HG03280 (cell line): ENCODE results near the gene SMIM45.

Experiments used
- ATAC-seq: cut with Tn5 transposase; IDR thresholded peaks from one replicate; pipeline ENCODE4 v1.9.1; 2021; ENCODE audit warnings: mild to moderate bottlenecking, moderate library complexity; ENCODE audit not compliant: unreplicated experiment

Gene SMIM45

DNA sequence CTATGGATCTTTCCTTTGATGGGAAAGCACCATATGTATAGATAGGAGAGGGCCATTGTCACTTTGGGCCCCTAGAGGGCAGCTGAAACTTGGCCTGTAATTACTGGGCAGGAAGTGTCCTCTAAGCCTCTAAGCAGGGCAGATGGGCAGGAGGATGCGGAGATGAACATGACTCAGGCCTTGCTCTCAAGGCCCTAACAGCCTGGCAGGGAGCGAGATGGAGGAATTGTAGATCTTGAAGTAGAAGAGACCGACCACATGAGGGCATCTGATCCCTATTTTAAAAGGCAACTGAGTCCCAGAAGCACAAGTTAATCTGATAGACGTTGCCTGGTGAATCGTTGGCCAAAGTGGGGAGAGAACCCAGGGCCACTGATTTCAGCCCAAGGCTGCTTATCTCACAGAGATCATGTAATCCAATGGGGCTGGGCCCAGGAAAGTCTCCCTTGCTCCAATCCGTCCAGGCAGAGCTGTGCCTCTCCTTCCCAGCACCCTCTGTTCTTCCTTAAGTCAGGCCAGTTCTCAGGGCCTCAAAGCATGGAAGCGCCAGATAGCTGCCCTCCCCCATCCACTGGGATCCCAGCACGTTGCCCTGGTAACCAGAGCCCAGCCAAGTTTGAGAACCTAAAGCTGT is 14.8 kb downstream of the SMIM45 start:
- ATAC-seq: no peak

DNA sequence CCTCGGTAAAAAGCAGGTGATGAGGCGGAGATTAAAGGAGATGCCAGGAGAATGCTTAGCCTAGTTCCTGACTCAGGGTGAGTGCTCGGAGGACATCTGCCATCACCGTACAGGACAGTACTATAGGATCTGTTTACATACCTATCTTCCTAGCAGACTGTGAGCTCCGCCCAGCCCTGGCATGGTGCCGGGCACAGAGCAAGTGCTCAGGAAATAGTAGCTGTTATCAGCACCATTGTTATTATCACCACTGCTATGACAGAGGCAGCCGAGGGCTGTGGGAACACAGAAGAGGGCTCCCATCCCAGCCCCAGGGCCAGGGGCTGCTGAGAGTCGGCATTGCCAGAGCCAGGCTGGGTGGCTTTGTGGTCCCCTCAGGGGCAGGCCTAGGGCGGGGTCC is 16.7 kb downstream of the SMIM45 start:
- no peak for ATAC-seq

DNA sequence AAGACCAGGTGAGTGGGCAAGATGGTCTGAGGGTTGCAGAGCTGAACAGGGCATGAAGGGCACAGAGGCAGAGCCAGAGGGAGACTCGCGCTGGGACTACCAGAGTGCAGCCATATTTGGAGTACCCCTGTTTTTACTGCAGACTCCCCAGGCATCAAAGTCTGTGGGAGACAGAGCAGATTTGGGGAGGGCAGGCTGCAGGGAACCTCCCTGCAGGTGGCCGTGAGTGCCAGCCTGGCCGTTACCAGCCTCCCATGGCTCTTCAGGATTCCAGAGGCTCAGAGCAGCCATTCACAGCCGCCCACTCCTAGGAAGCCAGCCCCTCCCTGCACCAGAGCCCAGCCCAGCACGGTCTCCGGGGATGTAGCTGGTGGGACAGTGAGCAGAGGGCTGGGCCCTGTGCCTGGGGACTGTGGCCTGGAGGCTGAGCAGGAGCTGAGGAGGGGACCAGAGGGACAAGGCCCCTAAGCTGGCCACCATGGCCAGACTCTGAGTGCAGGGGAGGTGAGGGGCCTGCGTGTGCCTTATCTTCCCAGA is 17.2 kb downstream of the SMIM45 start, which contains the start of gene SEPTIN3:
SEPTIN3 (plus strand) TSS at position 334 of the 537 bp plus-strand sequence. CDS start 2,050 bp downstream, outside the sequence.
- no peak for ATAC-seq

DNA sequence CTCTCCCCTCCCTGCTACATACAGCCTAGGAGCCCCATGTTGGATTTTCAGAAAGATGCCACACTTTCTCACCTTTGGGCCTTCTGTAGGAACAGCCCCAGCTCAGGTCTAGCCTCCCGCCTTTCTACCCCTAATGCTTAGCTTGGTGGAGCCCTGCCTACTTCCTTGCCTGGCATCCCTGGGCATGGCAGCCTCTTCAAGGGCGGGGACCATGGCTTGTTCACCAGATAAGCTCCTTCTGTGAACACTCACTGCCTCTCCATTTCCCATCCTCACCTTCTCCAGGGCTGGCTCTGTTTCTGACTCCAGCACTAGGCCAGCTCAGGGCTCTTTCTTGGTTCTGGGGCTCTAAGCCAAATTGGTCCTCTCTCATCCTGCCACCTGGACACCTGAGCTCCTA is 18.7 kb downstream of the SMIM45 start:
- ATAC-seq: no peak

DNA sequence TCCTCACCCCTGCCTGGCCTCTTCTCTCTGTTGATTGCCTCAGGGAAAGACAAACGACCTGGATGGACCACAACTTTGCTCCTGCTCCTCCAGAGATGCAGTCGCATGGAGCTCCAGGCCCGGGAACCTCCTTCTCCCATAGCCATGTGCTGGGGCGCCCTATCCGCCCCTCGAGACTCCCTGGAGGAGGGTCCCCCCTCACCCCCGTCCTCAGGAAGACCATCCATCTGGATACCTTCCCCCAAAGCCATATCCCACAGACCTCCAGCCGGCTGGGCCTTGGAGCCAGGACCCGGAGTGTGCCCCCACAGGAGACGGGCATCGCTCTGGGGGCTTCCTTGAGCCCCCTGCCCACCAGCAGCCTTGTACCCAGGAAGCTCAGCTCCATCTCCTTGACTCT is 19.5 kb downstream of the SMIM45 start:
- ATAC-seq: no peak

DNA sequence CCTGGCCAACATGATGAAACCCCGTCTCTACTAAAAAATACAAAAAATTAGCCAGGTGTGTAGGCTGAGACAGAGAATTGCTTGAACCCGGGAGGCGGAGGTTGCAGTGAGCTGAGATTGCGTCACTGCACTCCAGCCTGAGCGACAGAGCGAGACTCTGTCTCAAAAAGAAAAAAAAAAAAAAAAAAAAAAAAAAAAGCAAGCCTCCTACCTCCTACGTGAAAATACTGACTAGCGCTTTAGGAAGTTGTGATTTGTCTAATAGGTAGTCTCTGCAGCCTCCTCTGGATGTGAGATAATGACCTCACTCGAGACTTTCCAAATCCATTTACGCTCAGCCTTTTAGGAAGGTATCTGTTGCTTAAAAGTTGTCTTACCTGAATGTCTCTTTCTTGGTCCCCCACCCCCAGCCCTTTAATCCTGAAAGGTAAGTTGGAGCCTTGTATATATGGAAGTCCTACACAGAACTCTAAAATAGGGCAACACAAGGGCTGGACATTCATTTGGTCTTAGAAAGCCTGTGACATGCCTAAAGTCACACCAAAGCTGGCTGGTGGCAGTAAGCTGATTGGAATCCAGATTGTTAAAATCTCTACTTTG is 22.8 kb downstream of the SMIM45 start:
- no peak for ATAC-seq

DNA sequence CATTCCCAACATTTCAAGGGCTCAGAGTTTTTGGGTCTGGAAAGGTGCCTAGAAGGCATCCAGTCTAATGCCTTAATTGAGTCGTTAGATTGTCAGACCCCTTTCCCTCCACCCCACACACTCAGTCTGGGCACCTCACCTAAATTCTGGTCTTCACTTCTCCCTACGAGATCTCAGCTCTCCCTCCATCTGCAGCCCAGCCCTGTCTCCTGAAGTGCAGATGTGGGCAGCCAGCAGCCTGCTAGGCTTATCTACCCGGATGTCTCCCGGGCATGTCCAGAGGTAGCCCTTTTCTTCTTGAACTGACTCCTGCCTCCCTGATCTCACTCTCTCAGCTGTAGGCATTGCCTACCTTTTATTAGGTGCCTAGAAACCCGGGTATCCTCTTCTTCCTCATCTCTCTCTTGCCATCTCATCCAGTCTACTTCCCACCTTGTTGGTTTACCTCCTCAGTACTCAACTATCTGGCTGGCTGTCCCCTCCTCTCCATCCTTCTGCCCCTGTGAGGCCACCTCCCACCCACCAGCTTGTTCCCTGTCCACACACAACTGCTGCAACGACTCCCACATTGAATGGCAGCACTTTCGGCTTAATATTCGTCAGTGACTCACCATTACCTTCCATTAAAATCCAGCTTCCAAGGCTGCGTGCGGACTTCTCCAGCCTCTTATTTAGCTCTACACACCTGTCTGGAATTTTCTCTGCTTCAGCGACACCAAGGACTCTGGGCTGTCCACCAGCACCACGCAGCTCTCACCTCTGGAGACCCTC is 23.5 kb downstream of the SMIM45 start:
- ATAC-seq: no peak

DNA sequence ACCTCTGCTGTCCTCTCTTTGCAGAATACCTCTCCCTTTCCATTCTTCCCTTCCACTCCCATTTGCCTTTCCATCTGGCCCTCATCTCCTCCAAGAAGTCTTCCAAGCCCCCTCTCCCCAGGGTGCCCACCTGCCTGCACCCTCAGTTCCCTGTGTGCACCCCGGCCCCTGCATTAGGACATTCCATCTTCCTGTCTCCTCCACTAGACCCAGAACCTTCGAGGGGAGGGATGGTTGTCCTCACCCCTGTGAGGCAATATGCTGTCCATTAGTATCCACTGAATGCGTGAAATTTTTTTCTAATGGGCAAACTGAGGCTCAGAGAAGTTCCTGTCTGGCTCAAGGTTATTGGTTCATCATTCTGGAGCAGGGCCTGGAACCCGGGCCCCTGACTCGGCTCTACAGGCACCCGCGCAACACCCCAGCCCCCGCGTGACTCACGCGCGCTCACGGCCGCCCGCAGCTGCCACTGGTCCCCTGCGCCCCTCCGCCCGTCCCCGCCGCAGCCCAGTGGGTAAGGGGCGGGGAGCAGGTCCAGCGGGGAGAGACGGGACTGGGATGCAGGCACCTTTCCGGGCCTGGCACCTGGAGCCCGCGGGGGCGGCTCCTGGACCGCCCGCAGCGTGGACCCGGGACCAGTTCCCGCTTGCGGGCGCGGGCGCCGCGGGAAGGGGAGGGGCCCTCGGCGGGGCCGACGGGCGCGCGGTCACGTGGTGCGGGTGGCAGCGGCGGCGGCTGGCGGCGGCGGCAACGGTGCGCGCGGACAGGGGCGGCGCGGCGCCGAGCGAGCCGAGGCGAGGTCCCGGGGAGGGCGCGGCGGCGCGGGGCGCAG is 24.3 kb downstream of the SMIM45 start:
- ATAC-seq: peak; percentile 50

DNA sequence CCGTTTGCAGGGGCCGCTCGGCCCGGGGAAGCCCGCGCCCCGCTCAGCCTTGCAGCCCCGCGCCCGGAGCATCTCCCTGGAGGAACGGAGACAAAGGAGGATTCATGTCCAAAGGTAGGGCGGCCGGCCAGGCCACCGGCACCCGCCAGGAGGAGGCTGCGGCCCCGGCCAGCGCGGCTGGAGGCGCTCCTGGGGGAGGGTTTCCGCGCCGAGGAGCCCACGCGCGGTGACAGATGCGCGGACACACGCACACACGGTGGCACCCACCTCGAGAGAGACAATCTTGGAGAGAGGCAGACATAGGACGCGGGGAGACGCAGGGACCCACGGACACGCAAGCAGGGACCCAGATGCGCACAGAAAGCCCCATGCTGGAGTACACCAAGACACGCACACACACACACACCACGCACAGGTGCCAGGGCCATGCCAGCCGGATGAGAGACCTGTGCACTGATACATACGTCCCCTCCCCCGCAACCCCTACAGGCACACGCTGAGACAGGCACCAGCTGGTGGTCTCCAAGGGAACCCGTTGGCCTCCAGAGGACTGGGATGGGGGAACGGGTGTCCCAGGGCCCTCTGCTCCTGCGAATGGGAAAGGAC is 25.1 kb downstream of the SMIM45 start:
- no peak for ATAC-seq

DNA sequence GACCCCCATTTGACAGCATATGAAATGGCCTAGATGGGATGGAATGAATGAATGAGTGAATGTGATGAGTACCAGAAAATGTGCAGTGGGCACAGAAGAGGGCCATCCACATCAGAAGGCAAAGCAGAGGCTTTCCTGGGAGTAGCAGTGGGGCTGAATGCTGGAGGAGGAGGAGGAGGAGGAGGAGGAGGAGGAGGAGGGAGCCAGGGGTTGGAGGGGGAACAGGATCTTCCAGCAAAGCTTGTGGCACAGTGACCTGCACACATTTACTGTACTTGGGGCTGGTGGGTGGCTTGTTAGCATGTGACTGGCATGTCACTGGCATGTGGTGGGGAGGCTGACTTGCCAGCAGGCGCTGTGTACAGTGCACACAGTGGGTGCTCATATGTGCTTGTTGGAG is 26.8 kb downstream of the SMIM45 start:
- ATAC-seq: no peak

DNA sequence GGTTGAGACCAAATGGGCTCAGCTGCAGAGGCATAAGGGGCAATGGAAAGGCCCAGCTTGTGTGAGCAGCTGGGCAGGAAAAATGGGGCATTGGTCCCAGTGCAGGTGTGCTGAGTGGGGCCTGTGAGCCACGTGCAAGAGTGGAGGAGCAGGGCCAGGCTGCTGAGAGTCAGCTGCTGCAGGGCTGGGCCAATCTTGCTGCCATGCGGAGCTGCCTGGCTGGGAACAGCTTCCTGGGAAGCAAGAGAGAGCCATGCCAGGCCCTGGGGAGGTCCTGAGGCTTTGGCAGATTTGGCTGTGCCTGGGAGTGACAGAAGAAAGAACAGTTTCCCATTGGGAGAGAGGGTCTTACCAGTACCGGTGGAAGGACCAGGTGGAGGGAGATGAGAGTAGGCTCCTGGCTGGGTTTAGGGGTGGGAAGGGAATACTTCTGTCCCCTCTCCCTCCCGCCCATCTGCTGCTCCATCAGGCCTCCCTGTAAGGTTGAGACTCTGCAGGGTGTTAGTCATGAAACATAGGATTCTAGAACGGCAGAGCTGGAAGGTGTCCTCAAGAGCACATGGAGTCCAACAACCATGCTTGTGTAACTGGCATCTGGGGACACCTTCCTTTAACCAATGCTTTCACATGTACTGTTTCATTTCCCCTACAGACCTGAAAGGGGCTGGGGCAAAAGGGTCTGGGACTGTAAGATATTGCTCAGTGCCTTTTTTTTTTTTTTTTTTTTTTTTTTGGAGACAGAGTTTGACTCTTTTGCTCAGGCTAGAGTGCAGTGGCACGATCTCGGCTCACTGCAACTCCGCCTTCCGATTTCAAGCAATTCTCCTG is 27.7 kb downstream of the SMIM45 start:
- no peak for ATAC-seq

DNA sequence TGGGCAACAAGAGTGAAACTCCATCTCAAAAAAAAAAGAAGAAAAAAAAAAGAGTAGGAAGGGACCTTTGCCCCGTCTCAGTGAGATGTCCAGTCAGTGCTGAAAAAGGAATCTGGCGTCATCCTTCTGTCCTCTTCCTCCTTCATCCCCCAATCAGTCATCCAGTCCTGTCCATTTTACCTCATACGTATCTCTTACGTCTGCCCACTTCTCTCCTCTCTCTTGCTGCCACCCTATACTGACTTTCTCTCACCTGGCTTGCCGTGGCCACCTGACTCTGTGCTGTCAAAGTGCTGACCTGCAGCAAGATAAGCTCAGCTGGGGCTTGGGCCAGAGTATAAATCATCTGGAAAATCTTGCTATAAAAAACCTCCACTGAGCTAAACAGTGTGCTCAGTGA is 30.9 kb downstream of the SMIM45 start:
- ATAC-seq: no peak

DNA sequence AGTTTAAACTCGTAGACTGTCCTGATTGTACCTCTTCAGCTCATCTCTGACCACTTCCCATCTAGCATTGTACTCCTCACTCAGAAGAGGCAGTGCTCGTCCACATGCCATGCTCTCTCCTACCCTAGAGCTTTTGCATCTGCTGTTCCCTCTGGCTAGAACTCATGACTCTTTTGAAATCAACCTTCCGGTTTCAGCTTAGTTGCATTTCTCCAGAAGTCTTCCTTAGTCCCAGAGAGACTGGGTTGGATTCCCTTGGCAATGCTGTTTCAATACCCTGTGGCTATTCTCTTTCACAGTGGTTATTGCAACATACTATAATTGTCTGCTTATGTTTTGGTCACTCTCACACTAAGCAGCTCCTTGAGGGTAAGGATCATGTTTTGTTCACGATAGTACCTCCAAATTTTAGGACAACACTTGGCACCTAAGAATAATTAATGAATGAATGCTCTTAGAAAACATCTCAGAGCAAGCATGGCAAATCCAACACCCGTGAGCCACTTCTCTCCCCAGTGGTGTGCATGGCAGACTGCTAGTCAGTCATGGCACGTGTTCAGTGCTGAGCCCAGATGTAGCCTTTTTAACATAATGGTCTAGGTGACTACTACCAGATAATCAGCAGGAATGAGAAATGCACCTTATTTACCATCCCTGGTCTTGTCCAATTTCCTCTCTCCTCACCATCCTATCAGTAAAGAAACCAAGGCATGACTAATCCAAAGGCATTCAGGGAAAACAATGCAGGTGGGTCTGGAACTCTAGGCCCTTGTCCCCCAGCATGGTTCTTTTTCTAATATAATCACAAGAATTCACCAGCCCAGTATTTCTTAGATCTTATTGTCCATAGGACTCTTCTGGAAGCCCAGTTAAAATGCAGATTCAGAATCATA is 31.8 kb downstream of the SMIM45 start:
- ATAC-seq: no peak

DNA sequence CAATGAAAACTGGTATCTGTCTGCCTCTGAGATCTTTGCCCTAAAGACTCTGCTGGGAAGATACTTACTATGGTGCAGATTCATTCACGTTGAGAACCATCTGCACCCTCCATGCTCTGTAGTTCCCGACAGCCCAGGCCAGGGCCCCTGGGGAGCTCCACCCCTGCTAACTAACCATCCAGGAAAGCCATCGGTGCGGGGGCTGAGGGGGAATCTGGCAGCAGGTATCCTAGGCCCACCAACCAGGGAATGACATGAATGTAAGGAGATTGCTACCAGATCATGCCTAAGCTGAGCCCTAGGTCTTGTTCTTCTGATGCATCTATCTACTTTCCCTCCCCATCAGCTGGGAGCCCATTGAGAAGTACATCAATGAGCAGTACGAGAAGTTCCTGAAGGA is 35.3 kb downstream of the SMIM45 start:
- ATAC-seq: no peak

DNA sequence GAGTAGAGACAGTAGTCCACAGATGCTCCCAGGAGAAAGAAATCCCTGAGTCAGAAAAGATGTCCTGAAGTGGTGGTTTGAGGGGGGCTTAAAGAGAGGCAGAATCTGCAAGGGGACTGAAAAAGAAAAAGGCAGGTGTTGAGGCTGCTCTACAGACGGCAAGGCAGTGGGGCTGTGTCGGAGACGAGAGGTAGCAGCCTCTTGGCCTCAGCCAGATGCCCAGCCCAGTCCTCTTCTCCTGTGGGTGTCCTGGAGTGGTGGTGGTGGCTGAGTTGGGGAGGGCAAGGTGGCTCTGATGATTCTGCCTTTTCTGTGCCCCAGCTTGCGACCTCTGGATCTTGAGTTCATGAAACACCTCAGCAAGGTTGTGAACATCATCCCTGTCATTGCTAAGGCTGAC is 37.3 kb downstream of the SMIM45 start:
- no peak for ATAC-seq

DNA sequence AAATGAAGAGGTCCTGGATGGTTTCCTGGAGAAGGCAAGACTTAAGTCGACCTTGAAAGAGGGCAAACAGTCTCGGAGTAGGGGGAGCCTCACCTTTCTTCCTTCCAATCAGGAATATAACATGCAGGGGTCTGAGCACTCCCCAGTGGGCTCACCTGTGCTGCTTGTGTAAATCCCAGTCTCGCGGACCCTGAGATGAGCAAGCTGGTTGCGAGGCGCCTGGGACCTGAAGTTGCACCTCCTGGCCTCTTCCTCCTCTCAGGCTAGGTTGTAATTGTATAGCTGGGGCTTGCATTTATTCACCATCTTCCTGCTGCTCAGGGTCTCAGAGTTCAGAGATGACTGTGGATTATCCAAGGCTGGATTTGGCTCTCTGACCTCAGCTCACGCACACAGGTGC is 39.2 kb downstream of the SMIM45 start:
- no peak for ATAC-seq

DNA sequence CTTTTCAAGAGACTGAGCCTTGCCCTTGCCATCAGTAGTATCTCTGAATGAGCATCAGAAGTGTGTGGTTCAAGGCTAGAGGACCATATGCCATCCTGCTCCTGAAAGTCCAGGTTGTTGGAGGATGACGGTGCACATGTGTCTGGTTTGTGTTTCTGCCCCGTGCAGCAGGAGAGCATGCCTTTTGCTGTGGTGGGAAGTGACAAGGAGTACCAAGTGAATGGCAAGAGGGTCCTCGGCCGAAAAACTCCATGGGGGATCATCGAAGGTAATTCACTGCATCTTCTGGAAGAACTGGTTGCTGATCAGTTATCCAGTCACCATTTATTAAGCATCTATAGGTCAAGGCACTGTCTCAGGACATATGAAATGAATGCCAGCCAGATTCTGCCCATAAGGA is 40.5 kb downstream of the SMIM45 start:
- no peak for ATAC-seq

DNA sequence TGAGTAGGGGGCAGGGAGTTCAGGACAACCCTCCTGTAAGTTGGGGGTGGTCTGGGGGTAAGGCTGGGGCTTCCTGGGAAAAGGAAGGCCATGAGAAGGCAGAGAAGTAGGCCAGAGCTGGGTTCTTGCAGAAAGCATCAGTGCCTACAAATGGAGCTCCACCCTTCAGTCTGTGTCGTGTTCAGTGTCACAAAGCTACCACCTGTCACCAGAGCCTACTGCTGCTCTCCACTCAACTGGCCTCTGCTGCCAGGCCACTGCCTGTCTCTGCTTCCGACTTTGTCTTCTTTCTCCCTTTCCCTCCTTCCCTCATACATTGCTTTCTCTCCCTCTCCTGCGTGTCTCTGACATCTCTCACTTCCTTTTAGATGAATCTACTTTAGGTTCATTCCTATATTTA is 43.3 kb downstream of the SMIM45 start:
- no peak for ATAC-seq

DNA sequence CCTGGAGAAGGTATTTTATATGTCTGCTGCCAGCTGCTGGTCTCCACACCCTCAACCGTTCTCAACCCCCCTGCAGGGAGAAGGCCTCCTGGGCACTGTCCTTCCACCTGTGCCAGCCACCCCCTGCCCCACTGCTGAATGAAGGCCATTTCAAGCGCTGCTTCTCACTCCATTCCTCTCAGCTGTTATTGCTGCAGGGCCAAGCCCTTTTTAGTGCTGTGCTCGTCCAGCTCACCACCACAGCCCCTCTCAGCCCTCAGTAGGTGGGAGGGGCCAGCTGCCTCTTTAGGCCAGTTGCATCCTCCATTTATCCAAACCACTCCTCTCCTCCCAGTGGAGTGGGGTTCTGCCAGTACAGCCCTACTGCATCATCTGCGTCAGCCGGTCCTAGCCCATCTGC is 44.9 kb downstream of the SMIM45 start:
- ATAC-seq: no peak
